HG03045 (cell line): ENCODE data around the gene UIMC1.
A peak's percentile ranks its signal among the peaks of the same experiment; 100 is the strongest.
"Not testable (repeated sequence)": the region's sequence is repeated elsewhere in the genome, so short reads cannot be mapped to it uniquely, and the experiment has no call there.

Experiments used
- ATAC-seq: cut with Tn5 transposase; IDR thresholded peaks from one replicate; pipeline ENCODE4 v1.9.1; 2021; ENCODE audit warnings: mild to moderate bottlenecking, moderate library complexity; ENCODE audit not compliant: unreplicated experiment

The UIMC1 gene

DNA sequence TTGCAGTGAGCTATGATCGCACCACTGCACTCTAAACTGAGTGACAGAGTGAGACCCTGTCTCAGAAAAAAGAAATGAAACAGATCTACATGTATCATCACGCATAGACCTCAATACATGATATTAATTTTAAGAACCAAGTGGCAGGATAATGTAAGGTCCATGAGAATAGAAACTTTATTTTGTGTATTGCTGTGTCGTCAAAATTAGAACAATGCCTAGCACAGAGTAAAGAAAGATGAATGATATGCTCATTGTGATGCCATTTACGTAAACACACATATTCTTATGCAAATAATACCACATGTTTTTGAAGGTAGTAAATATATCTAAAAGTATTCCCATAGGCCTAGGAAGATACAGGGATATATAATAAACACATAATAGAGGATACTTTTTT lies 3.6 kb upstream of the UIMC1 start:
- ATAC-seq: no peak

GRCh38 chr5:177008716-177009115 lies 2.1 kb upstream of the UIMC1 start:
- ATAC-seq: no peak

- peak; percentile 51 for ATAC-seq
Measured at GRCh38 chr5:177005619-177006264, 837 bp downstream of the UIMC1 start.

DNA sequence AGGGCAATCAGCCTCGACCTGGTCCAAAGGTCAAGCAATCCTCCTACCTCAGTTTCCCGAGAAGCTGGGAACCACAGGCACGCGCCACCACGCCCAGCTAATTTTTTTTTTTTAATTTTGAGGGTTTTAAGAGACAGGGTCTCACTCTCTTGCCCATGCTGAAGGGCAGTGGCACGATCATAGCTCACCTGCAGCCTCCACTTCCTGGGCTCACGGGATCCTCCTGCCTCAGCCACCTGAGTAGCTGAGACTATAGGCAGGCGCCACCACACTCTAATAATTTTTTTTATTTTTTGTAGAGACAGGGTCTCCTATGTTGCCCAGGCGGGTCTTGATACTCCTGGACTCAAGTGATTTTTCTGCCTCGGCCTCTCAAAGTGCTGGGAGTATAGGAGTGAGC lies 1.6 kb downstream of the UIMC1 start:
- ATAC-seq: no peak

DNA sequence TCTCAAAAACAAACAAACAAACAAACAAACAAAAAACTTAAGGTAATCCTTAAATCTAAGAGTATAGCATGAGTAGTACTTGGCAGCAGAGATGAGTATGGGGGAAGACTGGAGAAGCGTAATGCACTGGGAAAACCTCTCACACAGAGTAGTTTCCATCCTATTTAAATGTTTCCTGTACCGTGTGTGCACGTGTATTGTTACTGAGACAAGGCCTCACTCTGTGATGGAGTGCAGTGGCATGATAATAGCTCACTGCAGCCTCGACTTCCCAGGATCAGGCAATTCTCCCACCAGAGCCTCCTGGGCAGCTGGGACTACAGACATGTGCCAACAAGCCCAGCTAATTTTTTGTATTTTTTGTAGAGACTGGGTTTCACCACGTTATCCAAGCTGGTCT lies 2.9 kb downstream of the UIMC1 start:
- no peak for ATAC-seq

DNA sequence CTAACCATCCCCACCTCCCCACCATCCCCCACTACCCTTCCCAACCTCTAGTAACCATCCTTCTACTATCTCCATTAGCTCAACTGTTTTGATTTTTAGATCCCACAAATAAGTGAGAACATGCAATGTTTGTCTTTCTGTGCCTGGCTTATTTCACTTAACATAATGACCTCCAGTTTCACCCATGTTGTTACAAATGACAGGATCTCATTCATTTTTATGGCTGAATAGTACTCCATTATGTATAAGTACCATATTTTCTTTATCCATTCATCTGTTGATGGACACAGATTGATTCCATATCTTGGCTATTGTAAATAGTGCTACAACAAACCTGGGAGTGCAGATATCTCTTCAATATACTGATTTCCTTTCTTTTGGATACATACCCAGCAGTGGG lies 7.1 kb downstream of the UIMC1 start:
- ATAC-seq: not testable (repeated sequence)

- no peak for ATAC-seq
Measured at GRCh38 chr5:176998828-176999227, 7.8 kb downstream of the UIMC1 start.

GRCh38 chr5:176996780-176997179 lies 9.8 kb downstream of the UIMC1 start:
- no peak for ATAC-seq

GRCh38 chr5:176995896-176996767 lies 10.4 kb downstream of the UIMC1 start:
- no peak for ATAC-seq

GRCh38 chr5:176995122-176995490 lies 11.5 kb downstream of the UIMC1 start:
- no peak for ATAC-seq

DNA sequence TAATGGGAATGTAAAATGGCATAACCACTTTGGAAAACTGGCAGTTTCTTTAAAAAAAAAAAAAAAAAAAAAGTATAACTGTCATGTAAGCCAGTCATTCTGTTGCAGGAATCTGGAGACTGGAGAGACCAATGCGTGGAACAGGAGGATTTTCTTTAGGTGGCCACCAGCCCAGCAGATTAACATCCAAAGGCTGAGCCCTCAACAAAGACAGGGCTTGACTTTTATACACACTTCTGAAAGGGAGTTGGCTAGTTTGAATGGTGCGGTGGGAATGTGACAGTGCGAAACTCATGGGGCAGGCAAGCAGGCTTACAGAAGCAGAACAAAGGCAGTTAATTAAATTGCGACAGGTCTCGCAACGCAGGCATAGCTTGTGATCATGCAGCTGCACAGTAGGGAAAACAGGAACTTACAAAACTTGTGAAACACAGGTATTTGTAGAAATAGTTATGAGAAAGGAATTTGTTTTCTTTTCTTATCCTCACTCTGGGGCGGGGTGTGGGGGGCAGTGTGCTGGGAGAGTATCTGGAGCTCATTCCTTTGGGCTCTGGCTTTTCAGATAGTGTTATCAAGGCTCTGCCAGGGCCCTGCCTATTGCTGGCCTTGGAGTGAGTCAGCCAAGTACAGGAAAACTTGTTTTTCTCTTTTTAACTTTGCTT lies 12.0 kb downstream of the UIMC1 start:
- ATAC-seq: no peak

- ATAC-seq: not testable (repeated sequence)
Measured at GRCh38 chr5:176993081-176993480, 13.5 kb downstream of the UIMC1 start.

- no peak for ATAC-seq
Measured at GRCh38 chr5:176987583-176987982, 19.0 kb downstream of the UIMC1 start.

DNA sequence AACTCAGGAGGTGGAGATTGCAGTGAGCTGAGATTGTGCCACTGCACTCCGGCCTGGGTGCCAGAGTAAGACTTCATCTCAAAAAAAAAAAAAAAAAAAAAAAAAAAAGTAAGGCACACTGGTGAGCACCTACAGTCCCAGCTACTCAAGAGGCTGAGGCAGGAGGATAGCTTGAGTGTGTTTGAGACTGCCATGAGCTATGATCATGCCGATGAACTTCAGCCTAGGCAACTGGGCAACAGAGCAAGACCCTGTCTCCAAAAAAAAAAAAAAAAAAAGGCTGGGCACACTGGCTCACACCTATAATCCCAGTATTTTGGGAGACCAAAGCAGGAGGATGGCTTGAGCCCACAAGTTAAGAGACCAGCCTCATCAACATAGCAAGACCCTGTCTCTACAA lies 20.3 kb downstream of the UIMC1 start:
- no peak for ATAC-seq

DNA sequence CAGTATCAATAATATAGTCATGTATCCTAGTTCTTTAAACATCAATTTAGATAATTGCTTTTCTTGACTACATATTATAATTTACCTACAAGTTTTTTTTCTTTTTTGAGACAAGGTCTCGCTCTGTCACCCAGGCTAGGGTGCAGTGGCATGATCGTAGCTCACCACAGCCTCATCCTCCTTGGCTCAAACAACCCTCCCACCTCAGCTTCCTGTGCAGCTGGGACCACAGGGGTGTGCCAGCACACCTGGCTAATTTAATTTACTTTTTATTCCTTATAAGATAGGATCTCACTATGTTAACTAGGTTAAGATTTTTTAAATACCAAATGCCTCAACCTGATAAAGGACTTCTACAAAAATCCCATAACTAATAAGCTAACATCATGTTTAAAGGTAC lies 21.1 kb downstream of the UIMC1 start:
- ATAC-seq: no peak

DNA sequence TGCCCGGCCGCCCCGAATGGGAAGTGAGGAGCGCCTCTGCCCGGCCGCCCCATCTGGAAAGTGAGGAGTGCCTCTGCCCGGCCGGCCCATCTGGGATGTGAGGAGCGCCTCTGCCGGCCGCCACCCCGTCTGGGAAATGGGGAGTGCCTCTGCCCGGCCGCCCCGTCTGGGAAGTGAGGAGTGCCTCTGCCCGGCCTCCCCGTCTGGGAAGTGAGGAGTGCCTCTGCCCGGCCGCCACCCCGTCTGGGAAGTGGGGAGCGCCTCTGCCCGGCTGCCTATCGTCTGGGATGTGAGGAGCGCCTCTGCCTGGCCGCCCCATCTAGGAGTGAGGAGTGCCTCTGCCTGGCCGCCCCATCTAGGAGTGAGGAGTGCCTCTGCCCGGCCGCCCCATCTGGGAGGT lies 22.4 kb downstream of the UIMC1 start:
- ATAC-seq: not testable (repeated sequence)

DNA sequence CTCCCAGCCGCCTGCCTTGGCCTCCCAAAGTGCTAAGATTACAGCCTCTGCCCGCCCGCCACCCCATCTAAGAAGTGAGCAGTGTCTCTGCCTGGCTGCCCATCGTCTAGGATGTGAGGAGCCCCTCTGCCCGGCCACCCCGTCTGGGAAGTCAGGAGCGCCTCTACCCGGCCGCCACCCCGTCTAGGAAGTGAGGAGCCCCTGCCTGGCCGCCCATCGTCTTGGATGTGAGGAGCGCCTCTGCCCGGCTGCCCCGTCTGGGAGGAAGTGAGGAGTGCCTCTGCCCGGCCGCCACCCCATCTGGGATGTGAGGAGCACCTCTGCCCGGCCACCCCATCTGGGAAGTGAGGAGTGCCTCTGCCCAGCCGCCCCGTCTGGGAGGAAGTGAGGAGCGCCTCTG lies 23.0 kb downstream of the UIMC1 start:
- ATAC-seq: not testable (repeated sequence)

DNA sequence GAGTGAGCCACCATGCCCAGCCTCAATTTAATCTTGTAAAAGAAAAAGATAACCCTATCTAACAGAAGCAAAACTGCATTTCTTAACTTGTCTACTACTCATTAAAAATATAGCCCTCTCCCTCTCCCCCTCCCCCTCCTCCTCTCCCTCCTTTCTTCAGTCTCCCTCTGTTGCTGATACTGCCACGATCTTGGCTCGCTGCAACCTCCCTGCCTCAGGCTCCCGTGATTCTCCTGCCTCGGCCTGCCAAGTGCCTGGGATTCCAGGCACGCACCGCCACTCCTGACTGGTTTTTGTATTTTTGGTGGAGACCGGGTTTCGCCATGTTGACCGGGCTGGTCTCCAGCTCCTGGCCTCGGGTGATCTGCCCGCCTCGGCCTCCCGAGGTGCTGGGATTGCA lies 23.5 kb downstream of the UIMC1 start:
- ATAC-seq: not testable (repeated sequence)

DNA sequence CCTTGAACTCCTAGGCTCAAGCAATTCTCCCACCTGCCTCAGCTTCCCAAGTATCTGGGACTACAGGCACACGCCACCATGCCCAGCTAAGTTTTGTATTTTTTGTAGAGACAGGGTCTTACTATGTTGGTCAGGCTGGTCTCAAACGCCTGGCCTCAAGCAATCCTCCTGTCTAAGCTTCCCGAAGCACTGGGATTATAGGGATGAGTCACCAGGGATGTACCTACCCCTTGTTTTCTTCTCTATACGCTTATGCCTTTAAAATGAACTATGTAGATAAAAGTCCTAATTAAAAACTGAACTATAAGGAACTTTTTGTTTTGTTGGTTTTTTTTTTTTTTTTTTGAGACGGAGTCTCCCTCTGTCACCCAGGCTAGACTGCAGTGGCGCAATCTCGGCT lies 25.8 kb downstream of the UIMC1 start:
- no peak for ATAC-seq

- ATAC-seq: no peak
Measured at GRCh38 chr5:176979669-176980068, 26.9 kb downstream of the UIMC1 start.

- no peak for ATAC-seq
Measured at GRCh38 chr5:176965633-176966032, 40.9 kb downstream of the UIMC1 start.

DNA sequence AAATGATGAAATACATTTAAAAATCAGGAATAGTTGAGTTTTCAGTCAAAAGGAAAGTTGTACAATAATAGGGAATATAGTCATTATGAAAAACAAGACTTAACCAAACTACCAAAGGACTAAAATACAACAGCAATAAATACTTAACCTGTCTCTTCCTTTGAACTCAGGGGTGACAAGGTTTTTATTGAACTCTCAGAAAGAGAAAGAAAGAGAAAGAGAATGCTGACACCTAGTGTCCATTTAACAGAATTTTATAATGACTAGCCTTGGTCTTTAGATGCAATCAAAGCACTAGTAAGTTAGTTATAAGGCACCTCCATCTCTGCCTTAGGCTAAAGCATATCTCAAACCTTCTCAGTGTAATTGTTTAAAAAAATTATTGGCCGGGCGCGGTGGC lies 47.5 kb downstream of the UIMC1 start:
- ATAC-seq: no peak
